ENCODE measurements around the gene KLHL26. TPM values are rescaled to one million over a fixed set of nuclear protein-coding genes. Genes with fewer than 3 reads are reported as not detected.

Gene KLHL26
- total RNA-seq, 6 experiments from 2014 or later, result 3.6 to 9.3 (median 7.4) TPM

DNA sequence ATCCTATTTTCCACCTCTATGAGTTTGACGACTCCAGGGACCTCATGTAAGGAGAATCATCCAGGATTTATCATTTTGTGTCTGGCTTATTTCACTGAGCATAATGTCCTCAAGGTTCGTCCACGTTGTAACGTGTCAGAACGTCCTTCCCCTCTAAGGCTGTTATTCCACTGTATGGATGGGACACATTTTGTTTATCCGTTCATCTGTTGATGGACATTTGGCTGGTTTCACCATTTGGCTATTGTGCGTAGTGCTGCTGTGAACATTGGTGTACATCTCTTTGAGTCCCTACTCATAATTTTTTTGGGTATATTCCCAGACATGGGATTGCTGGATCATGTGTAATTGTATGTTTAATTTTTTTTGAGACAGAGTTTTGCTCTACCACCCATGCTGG is 68.1 kb downstream of the KLHL26 start:
- TF ChIP-seq, protein P1, sequence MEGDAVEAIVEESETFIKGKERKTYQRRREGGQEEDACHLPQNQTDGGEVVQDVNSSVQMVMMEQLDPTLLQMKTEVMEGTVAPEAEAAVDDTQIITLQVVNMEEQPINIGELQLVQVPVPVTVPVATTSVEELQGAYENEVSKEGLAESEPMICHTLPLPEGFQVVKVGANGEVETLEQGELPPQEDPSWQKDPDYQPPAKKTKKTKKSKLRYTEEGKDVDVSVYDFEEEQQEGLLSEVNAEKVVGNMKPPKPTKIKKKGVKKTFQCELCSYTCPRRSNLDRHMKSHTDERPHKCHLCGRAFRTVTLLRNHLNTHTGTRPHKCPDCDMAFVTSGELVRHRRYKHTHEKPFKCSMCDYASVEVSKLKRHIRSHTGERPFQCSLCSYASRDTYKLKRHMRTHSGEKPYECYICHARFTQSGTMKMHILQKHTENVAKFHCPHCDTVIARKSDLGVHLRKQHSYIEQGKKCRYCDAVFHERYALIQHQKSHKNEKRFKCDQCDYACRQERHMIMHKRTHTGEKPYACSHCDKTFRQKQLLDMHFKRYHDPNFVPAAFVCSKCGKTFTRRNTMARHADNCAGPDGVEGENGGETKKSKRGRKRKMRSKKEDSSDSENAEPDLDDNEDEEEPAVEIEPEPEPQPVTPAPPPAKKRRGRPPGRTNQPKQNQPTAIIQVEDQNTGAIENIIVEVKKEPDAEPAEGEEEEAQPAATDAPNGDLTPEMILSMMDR (IDR thresholded peaks at IDR 0.05), result no peak
- no peak for DNase-seq
- no peaks in the 10 kb centered on the region for H3K36me3 Mint-ChIP-seq (ENCODE audit: low read depth)
- H3K27me3 Mint-ChIP-seq (ENCODE audit: insufficient read depth), result no peaks in the 10 kb centered on the region
- peaks cover 10% of the 10 kb centered on the region for H3K4me1 Mint-ChIP-seq (ENCODE audit: low read depth)
- H3K27ac Mint-ChIP-seq, result no peak overlapping the region
- H3K9me3 Mint-ChIP-seq, result no peaks in the 10 kb centered on the region
- no peak overlapping the region for H3K4me3 Mint-ChIP-seq

DNA sequence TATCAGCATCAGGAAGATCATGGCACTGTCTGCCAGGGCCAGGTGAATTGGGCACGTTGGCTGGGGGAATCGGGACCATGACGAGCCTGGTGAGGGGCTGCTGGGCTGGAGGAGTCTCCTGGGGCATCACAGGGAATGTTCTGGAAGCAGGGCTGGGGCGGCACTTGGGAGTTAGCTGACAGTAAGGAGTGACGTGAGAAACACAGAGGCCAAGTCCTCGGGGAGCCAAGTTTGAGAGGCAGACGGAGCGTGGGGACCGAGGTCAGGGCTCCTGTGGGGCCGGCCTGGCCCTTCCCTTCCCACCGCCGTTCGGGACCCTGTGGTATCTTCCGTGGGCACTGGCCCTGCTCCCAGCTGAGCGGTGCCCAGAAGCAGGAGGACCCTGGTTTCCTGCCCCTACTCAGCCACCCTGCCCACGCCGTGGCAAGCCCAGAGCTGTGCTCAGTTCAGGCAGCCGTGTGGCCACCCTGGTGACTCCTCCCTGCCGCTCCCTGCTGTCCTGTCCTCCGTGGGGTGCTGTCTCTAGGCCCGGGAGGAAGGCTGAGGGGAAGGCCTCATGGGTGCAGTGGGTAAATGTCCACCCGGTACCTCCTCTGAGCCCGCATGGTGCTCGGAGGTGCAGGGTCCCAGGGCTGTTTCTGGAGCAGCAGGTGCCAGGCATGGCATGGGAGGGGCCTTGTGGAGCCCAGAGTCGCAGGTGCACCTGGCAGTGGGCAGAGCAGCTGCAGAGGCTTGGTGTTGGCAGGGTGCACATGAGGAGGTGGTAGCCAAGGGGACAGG is 71.8 kb downstream of the KLHL26 start:
- no peak overlapping the region for H3K4me3 Mint-ChIP-seq
- no peak for DNase-seq
- no peaks in the 10 kb centered on the region for H3K27me3 Mint-ChIP-seq (ENCODE audit: insufficient read depth)
- no peaks in the 10 kb centered on the region for H3K36me3 Mint-ChIP-seq (ENCODE audit: low read depth)
- TF ChIP-seq, protein P1 (IDR thresholded peaks at IDR 0.05), result no peak
- no peak overlapping the region for H3K27ac Mint-ChIP-seq
- no peaks in the 10 kb centered on the region for H3K9me3 Mint-ChIP-seq
- no peaks in the 10 kb centered on the region for H3K4me1 Mint-ChIP-seq (ENCODE audit: low read depth)

DNA sequence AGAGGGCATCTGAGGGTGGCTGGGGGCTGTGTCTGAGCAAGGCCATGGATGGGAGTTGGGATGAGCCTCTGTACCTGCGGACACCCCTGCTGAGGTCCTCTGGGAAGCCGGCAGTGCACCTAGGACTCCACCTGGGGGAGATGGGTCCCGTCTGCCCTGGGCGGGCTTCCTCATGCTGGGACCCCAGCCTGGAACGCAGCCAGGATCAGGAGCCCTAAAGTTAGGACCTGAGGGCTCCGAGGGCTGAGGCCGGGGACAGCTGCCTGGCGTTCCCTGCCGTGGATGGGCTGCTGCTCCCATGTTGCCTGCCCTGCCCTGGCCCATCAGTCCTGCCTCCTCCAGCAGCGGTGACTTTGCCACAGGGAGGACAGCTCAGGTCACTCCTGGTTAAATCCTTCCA is 72.7 kb downstream of the KLHL26 start:
- H3K4me1 Mint-ChIP-seq (ENCODE audit: low read depth), result no peaks in the 10 kb centered on the region
- no peaks in the 10 kb centered on the region for H3K9me3 Mint-ChIP-seq
- no peaks in the 10 kb centered on the region; the same call in 1 of the 2 replicates for H3K27me3 Mint-ChIP-seq (ENCODE audit: insufficient read depth)
- DNase-seq, result no peak
- TF ChIP-seq, protein P1 (IDR thresholded peaks at IDR 0.05), result no peak
- no peak overlapping the region for H3K4me3 Mint-ChIP-seq
- H3K36me3 Mint-ChIP-seq (ENCODE audit: low read depth), result no peaks in the 10 kb centered on the region
- no peak overlapping the region for H3K27ac Mint-ChIP-seq

DNA sequence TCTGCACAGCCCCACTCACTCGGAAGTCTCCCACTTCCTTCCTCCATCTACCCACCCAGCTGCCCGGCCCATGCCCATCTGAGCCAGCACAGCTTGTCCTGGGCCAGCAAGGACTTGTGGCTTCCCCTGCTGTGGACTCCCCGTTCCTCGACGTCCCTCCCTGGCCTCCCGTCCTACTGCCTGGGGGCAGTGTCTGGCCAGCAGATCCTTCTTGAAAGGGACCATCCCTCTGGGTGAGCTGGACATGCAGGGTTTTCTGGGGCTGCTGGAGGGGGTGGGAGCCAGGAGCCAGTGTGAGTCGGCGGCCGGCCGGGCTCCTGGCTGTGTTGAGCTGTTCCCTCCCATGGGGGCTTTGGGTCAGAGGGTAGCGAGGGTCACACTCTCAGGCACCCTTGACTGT is 73.4 kb downstream of the KLHL26 start:
- TF ChIP-seq, protein P1 (IDR thresholded peaks at IDR 0.05), result no peak
- H3K36me3 Mint-ChIP-seq (ENCODE audit: low read depth), result no peaks in the 10 kb centered on the region
- no peak overlapping the region for H3K4me3 Mint-ChIP-seq

DNA sequence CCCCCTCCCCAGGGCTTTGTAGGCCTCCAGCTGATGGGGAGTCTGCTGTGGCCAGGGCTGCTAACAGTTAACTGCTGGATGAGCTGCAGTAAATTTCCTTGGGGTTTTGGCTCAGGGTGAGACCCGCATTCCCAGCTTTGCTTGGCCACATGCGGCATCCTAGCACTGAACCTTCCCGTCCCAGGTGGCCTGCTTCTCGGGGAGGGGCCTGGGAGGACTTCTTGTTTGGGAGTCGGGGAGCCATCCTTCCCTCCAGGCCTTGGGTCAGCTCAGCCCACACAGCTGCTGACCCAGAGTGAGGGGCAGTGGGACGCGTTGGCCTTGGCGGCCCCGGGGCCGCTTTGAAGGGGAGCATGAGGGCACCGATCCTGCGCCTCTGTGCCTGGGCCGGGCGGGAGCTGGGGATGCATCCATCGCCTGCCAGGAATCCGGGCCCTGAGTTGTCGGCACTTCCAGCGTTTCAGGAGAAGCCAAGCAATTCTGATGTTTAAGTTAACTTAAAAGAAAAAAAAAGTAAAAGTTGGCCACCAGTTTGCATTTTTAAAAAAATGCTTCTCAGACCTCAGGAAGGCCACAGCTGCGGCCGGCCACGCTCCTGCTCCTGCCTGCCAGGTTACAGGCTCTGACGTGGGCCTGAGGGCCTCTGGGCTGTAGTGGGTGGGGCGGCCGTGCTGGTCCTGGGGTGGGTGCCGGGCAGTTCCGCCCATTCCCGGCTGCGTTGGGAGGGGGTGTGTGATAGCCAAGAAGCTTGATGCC is 74.3 kb downstream of the KLHL26 start:
- no peak overlapping the region for H3K4me3 Mint-ChIP-seq
- no peak for DNase-seq
- no peaks in the 10 kb centered on the region for H3K4me1 Mint-ChIP-seq (ENCODE audit: low read depth)
- no peak overlapping the region for H3K27ac Mint-ChIP-seq
- no peaks in the 10 kb centered on the region; the same call in 1 of the 2 replicates for H3K27me3 Mint-ChIP-seq (ENCODE audit: insufficient read depth)
- no peaks in the 10 kb centered on the region for H3K9me3 Mint-ChIP-seq
- H3K36me3 Mint-ChIP-seq (ENCODE audit: low read depth), result no peaks in the 10 kb centered on the region
- TF ChIP-seq, protein P1 (IDR thresholded peaks at IDR 0.05), result no peak

More for the DNA sequence above, 73.4 kb downstream of the KLHL26 start:
- no peaks in the 10 kb centered on the region for H3K9me3 Mint-ChIP-seq
- H3K27ac Mint-ChIP-seq, result no peak overlapping the region
- no peaks in the 10 kb centered on the region; the same call in 1 of the 2 replicates for H3K27me3 Mint-ChIP-seq (ENCODE audit: insufficient read depth)
- H3K4me1 Mint-ChIP-seq (ENCODE audit: low read depth), result no peaks in the 10 kb centered on the region
- no peak for DNase-seq
